ENCODE results near the gene CDH11.

DNA sequence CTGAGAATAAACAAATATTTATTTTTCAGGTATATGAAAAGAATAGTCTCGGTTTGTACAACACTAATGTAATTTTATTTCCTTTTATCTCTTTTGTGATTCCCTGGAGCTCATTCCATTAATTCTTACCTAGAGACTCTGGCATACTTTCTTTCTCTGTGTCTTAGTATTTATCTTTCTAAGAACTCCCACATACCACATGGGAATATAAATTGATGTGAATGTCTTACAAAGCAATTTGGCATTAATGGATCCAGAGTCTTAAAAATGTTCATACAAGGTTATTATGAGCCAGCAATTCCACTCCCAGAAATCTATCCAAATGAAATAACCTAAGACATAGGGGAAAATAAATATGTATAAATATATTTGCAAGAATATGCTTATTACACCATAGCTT is 202.7 kb downstream of the CDH11 start:
- TF ChIP-seq, protein P1, sequence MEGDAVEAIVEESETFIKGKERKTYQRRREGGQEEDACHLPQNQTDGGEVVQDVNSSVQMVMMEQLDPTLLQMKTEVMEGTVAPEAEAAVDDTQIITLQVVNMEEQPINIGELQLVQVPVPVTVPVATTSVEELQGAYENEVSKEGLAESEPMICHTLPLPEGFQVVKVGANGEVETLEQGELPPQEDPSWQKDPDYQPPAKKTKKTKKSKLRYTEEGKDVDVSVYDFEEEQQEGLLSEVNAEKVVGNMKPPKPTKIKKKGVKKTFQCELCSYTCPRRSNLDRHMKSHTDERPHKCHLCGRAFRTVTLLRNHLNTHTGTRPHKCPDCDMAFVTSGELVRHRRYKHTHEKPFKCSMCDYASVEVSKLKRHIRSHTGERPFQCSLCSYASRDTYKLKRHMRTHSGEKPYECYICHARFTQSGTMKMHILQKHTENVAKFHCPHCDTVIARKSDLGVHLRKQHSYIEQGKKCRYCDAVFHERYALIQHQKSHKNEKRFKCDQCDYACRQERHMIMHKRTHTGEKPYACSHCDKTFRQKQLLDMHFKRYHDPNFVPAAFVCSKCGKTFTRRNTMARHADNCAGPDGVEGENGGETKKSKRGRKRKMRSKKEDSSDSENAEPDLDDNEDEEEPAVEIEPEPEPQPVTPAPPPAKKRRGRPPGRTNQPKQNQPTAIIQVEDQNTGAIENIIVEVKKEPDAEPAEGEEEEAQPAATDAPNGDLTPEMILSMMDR (IDR thresholded peaks at IDR 0.05): no peak
- no peak for TF ChIP-seq POLR2AphosphoS5 (IDR thresholded peaks at IDR 0.05)
